Pons (tissue), 1 donor: ENCODE measurements around the gene SLC26A9.
"Not testable (repeated sequence)": the region's sequence is repeated elsewhere in the genome, so short reads cannot be mapped to it uniquely, and the experiment has no call there.

Source experiments
- DNase-seq: peaks from one replicate; pipeline ENCODE4 v3.0.0-alpha.2; 2016; ENCODE audit warnings: low spot score

The SLC26A9 gene

DNA sequence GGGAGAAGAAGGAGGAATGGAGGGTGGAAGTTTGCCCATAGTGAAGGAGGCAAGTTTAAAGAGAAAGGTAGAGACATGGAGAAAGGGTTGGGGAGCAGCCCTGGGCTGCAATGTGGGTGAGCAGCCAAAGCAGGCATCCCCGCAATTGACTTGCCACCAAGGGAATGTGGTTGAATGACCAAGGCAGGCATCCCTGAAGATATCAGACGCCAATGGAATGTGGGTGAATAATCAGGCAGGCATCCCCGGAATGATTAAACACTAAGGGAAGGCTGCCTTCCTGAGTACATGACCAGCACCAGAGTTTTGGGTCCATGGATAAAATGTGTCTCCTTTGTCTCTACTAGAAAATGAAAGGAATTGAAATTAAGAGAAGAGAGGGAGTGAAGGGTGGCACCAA, 53.5 kb downstream of the SLC26A9 start:
- not testable (repeated sequence) for DNase-seq

GRCh38 chr1:205889006-205889405, 54.2 kb downstream of the SLC26A9 start:
- not testable (repeated sequence) for DNase-seq

GRCh38 chr1:205883792-205884191, 59.5 kb downstream of the SLC26A9 start:
- no peak for DNase-seq

DNA sequence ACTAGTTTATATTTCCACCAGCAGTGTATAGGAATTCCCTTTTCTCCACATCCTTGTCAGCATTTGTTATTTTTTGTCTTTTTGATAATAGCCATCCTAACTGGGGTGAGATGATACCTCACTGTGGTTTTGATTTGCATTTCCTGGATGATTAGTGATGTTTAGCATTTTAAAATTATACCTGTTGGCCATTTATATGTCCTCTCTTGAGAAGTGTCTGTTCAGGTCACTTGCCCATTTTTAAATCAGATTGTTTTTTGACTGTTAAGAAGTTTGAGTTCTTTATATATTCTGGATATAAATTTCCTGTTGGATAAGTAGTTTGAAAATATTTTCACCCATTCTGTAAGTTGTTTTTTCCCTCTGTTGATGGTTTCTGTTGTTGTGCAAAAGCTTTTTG, 62.3 kb downstream of the SLC26A9 start:
- DNase-seq: no peak

GRCh38 chr1:205879974-205880373, 63.3 kb downstream of the SLC26A9 start:
- no peak for DNase-seq

GRCh38 chr1:205878026-205878425, 65.2 kb downstream of the SLC26A9 start:
- no peak for DNase-seq

GRCh38 chr1:205873148-205873547, 70.1 kb downstream of the SLC26A9 start:
- DNase-seq: not testable (repeated sequence)

DNA sequence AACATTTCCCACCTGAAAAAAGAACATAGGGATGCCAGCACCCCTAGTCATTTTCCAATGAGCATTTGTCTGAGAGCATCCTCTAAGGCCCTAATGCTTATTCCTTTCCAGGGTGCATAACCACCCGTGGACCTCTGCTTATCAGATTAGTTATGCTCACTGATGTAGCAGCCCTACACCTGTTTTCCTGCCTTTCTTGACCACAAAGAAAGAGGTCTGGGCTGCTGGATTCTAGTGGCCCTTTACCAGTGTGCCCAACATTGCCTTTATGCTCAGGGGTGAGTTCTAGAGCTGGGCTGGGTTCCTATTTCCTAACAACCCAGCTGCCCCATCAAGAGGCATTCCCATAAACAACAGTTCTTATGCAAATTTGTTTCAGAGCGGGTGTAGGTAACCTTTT, 73.0 kb downstream of the SLC26A9 start:
- DNase-seq: no peak
